ENCODE results near the gene RASD1.

- TF ChIP-seq EZH2phosphoT487 (IDR thresholded peaks at IDR 0.05; ENCODE audit: borderline replicate concordance, low read length): no peak
- TF ChIP-seq, protein P1, sequence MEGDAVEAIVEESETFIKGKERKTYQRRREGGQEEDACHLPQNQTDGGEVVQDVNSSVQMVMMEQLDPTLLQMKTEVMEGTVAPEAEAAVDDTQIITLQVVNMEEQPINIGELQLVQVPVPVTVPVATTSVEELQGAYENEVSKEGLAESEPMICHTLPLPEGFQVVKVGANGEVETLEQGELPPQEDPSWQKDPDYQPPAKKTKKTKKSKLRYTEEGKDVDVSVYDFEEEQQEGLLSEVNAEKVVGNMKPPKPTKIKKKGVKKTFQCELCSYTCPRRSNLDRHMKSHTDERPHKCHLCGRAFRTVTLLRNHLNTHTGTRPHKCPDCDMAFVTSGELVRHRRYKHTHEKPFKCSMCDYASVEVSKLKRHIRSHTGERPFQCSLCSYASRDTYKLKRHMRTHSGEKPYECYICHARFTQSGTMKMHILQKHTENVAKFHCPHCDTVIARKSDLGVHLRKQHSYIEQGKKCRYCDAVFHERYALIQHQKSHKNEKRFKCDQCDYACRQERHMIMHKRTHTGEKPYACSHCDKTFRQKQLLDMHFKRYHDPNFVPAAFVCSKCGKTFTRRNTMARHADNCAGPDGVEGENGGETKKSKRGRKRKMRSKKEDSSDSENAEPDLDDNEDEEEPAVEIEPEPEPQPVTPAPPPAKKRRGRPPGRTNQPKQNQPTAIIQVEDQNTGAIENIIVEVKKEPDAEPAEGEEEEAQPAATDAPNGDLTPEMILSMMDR (conservative IDR thresholded peaks at IDR 0.05; ENCODE audit: low read depth, low read length): no peak
- TF ChIP-seq EZH2 (IDR thresholded peaks at IDR 0.05; ENCODE audit: low read length, unreplicated experiment): no peak
Measured at GRCh38 chr17:17446666-17447155, 49.5 kb downstream of the RASD1 start.
